ENCODE measurements around the gene LRRTM1.

GRCh38 chr2:80338794-80339193, 34.2 kb upstream of the LRRTM1 start:
- TF ChIP-seq CTCF (IDR thresholded peaks at IDR 0.05; ENCODE audit: low read depth, low read length, poor library complexity, severe bottlenecking) (no peak), EZH2phosphoT487 (IDR thresholded peaks at IDR 0.05; ENCODE audit: borderline replicate concordance, low read length) (no peak)
